Gastrocnemius medialis (tissue), 4 donors: ENCODE measurements around the gene RPS6KA2. TPM values are rescaled to one million over a fixed set of nuclear protein-coding genes. Genes with fewer than 3 reads are reported as not detected.
"Not testable (repeated sequence)": the region's sequence is repeated elsewhere in the genome, so short reads cannot be mapped to it uniquely, and the experiment has no call there.

ENCODE experiments used
- ATAC-seq, 2 donors: fragments of 150-250 bp; one replicate each; pipeline ENCODE4 v1.9.1; 2016
- DNase-seq, 2 donors: peaks; one replicate each; pipeline ENCODE4 v3.0.0-alpha.2; 2019
- H3K27ac ChIP-seq, 4 donors: fragments of 200-600 bp; sonication (generic); 1 replicate in 1 of 4; 2 replicates in 3 of 4; pipeline ENCODE4 v1.5.1; 2016 to 2018; ENCODE audit warnings: mild to moderate bottlenecking in 2 of 4, moderate library complexity in 1 of 4
- H3K27me3 ChIP-seq, 3 donors: fragments of 200-600 bp; sonication (generic) in 2 of 3; 1 replicate in 1 of 3; 2 replicates in 2 of 3; pipeline versions ENCODE4 v1.5.1 to v1.6.0; 2016 to 2019; ENCODE audit warnings: mild to moderate bottlenecking in 1 of 3, moderate library complexity in 1 of 3
- H3K36me3 ChIP-seq, 2 donors: fragments of 200-600 bp; sonication (generic) in 1 of 2; one replicate each; pipeline ENCODE4 v1.5.1; 2017 to 2018
- H3K4me1 ChIP-seq, 2 donors: fragments of 200-600 bp; sonication (generic) in 1 of 2; one replicate each; pipeline ENCODE4 v1.5.1; 2016 to 2017; ENCODE audit warnings: mild to moderate bottlenecking in 2 of 2
- H3K4me3 ChIP-seq, 4 donors: fragments of 200-600 bp; sonication (generic) in 3 of 4; 1 replicate in 1 of 4; 2 replicates in 3 of 4; pipeline ENCODE4 v1.5.1; 2016 to 2019; ENCODE audit warnings: mild to moderate bottlenecking in 2 of 4
- H3K9me3 ChIP-seq, 3 donors: fragments of 200-600 bp; sonication (generic) in 2 of 3; 1 replicate in 1 of 3; 2 replicates in 2 of 3; pipeline ENCODE4 v1.5.1; 2016 to 2019
- CTCF ChIP-seq, 5 experiments: fragments of 450-650 bp in 3 of 5; fragments of 200-600 bp in 2 of 5; sonication (generic) in 2 of 5; IDR thresholded peaks in 4 of 5; conservative IDR thresholded peaks in 1 of 5; 1 replicate in 4 of 5; 2 replicates in 1 of 5; pipeline ENCODE4 v1.5.1; 2016 to 2019; ENCODE audit warnings: antibody characterized with exemption in 5 of 5, mild to moderate bottlenecking in 3 of 5, moderate library complexity in 3 of 5
- POLR2A ChIP-seq, 2 donors: fragments of 450-650 bp; IDR thresholded peaks; one replicate each; pipeline ENCODE4 v1.6.1; 2017; ENCODE audit warnings: antibody characterized with exemption in 2 of 2, mild to moderate bottlenecking in 2 of 2, moderate library complexity in 2 of 2
- in situ Hi-C, 4 donors: fragments of 200-750 bp; cut with MboI; loops; one replicate each; pipeline versions ENCODE4 v1.15.0 to v1.8.0; 2017; ENCODE audit warnings: low sequenced_read_pairs in 4 of 4
- intact Hi-C: fragments of 100-400 bp; cut with DNase I; formaldehyde crosslinking; loops from one replicate; pipeline ENCODE4 v1.15.1; 2023; ENCODE audit warnings: low total_unique reads
- total RNA-seq, 4 donors: library from RNA; depleted of rRNA; stranded (reverse); fragments of >200 nt; gene quantifications; one replicate each; pipeline versions ENCODE4 v1.1.0 to v1.2.3, GENCODE V29; 2016

RPS6KA2 gene
- total RNA-seq, 4 donors from 2014 or later: 18.7 to 35.7 (median 27.4) TPM

DNA sequence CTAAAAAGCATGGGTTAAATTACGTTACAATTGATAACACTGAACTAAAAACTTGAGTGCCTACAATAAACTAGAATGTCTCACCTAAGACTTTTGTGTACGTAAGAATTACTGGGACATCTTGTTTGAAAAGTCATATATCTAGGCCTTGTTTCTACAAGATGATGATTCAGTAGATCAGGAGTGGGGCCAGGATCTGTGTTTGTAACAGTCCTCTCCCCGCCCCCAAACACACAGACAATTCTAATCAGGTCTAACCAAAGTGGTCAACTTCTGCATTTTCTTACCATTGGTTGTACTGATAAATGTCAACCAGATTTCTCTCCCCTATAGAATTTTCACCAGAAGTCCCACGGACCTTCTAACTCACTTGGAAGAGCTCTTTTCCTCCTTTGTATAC is 97.5 kb downstream of the RPS6KA2 start:
- in situ Hi-C loops (no loop called here), intact Hi-C loops (no loop called here)
- H3K4me1 ChIP-seq: no peaks in the 10 kb centered on the region
- no peak overlapping the region for H3K4me3 ChIP-seq
- no peak for ATAC-seq
- TF ChIP-seq POLR2A (IDR thresholded peaks at IDR 0.05) (no peak), CTCF (IDR thresholded peaks at IDR 0.05 in 4 of 5, conservative IDR thresholded peaks at IDR 0.05 in 1 of 5) (no peak)
- H3K9me3 ChIP-seq: no peaks in the 10 kb centered on the region
- H3K27me3 ChIP-seq: no peaks in the 10 kb centered on the region
- DNase-seq: no peak
- H3K36me3 ChIP-seq: peaks cover 0 to 32% of the 10 kb centered on the region in 2 donors
- H3K27ac ChIP-seq: no peak overlapping the region

- H3K4me1 ChIP-seq, intact Hi-C loops, ATAC-seq, H3K27ac ChIP-seq, DNase-seq, H3K9me3 ChIP-seq, in situ Hi-C loops, H3K27me3 ChIP-seq, H3K4me3 ChIP-seq: not testable (repeated sequence)
- peaks cover 0 to 31% of the 10 kb centered on the region in 2 donors for H3K36me3 ChIP-seq
Observed at GRCh38 chr6:166529058-166529457, 98.0 kb downstream of the RPS6KA2 start.

- Histone ChIP-seq H3K4me3 (no peak overlapping the region), H3K36me3 (peaks cover 0 to 23% of the 10 kb centered on the region in 2 donors), H3K4me1 (peaks cover 6% of the 10 kb centered on the region in 2 donors), H3K9me3 (no peaks in the 10 kb centered on the region), H3K27ac (no peak overlapping the region), H3K27me3 (no peaks in the 10 kb centered on the region)
- in situ Hi-C loops: no loop called here
- intact Hi-C loops: no loop called here
- TF ChIP-seq CTCF (IDR thresholded peaks at IDR 0.05 in 4 of 5, conservative IDR thresholded peaks at IDR 0.05 in 1 of 5) (no peak), POLR2A (IDR thresholded peaks at IDR 0.05) (no peak)
- ATAC-seq (no peak), DNase-seq (no peak)
Observed at GRCh38 chr6:166527849-166528248, 99.2 kb downstream of the RPS6KA2 start.

DNA sequence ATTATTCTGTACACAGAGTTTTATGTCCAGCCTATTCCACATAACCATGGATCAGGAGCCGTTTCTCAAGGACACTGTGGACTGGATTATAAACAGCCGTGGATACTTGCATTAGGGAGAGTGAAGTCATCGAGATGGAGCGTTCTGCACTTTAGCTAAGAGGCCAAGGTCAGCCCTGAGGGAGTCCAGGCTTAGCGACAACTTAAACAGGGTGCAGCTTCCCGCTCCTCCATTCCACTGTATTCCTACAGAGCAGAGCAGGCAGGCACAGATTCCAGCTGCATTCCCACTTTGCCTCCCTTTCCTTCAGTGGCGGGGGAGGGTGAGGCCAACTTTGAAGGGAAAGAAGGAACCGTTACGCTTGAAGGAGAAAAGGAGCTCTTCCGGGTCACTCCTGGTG is 100.1 kb downstream of the RPS6KA2 start:
- in situ Hi-C loops: no loop called here
- DNase-seq (no peak), ATAC-seq (no peak)
- intact Hi-C loops: no loop called here
- TF ChIP-seq CTCF (IDR thresholded peaks at IDR 0.05 in 4 of 5, conservative IDR thresholded peaks at IDR 0.05 in 1 of 5) (no peak), POLR2A (IDR thresholded peaks at IDR 0.05) (no peak)
- peaks cover 0 to 19% of the 10 kb centered on the region in 2 donors for H3K36me3 ChIP-seq
- no peaks in the 10 kb centered on the region for H3K9me3 ChIP-seq
- no peaks in the 10 kb centered on the region for H3K27me3 ChIP-seq
- H3K4me3 ChIP-seq: no peak overlapping the region
- H3K4me1 ChIP-seq: peaks cover 6% of the 10 kb centered on the region in 2 donors
- no peak overlapping the region for H3K27ac ChIP-seq

DNA sequence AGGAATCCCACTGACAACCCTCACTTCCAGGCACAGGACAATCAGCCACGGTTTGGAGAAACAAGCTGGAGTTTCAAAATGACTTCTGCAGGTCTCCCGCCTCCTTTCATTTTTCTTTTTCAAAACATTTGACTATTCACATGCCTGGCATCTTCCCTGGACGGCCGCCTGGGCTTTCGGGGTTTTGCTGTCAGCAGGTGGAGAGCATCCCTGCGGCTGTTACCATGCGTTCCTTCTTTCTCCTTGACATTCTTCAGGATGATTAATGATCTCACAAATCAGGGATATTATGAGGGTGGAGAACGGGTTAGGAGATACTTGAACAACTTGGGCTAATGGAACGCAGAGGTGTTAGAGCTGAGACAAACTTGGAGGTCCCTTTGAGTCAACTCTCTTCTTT is 101.5 kb downstream of the RPS6KA2 start:
- Histone ChIP-seq H3K4me3 (no peak overlapping the region), H3K27ac (no peak overlapping the region), H3K9me3 (no peaks in the 10 kb centered on the region), H3K36me3 (peaks cover 0 to 13% of the 10 kb centered on the region in 2 donors), H3K27me3 (no peaks in the 10 kb centered on the region), H3K4me1 (peaks cover 6% of the 10 kb centered on the region in 2 donors)
- intact Hi-C loops: no loop called here
- TF ChIP-seq POLR2A (IDR thresholded peaks at IDR 0.05) (no peak), CTCF (IDR thresholded peaks at IDR 0.05 in 4 of 5, conservative IDR thresholded peaks at IDR 0.05 in 1 of 5) (no peak)
- no peak for ATAC-seq
- DNase-seq: no peak
- in situ Hi-C loops: no loop called here
